ENCODE data around the gene RRH. TPM values are rescaled to one million over a fixed set of nuclear protein-coding genes. Genes with fewer than 3 reads are reported as not detected.
"Not testable (repeated sequence)": the region's sequence is repeated elsewhere in the genome, so short reads cannot be mapped to it uniquely, and the experiment has no call there.

RRH gene
- total RNA-seq, 2 donors from 2014 or later, result not detected

DNA sequence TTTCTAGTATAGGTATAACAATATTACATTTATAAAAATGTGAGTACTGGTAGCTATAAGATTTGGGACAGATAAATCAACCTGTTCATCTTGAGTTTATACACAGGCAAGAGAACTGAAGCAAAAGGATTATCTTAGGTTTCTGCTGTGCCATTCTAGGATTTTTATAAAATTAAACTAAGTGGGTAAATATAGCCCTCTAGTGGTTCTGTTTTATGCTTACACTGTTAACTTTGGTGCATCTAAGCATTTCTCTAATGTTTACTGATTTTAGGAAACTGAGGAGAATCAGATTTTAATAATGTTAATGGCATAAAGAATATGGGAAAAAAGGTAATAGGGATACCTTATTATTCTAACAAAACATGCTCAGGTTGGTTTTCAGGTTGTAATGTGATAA lies 1.1 kb upstream of the RRH start:
- ATAC-seq (peak; percentile 61), DNase-seq (no peak)
- intact Hi-C loops (cut with DNase I, micrococcal nuclease), result loop anchor here in 1 of 2 donors (5.0 kb wide), 1 partner anchor 404 kb away; no protein-coding TSS in a partner anchor

DNA sequence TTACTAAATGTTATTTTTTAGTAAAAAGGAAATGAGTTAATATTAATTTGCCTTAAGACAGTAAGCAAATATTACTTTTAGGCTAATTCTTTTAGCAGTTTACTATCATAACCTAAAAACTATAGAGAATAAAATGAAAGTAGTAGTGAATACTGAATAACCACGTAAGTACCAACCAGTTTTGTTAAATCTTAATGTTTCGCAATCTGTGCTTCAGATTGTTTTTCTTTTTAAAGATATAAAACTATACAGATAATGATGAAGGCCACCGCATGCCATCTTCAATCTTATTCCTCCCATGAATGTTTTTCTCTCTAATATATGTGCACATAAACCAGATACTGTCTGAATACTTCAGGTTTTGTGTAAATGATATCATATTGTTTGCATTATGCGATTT lies 6.0 kb downstream of the RRH start:
- ATAC-seq (no peak), DNase-seq (no peak)
- intact Hi-C loops (cut with DNase I, micrococcal nuclease), result no loop called here

DNA sequence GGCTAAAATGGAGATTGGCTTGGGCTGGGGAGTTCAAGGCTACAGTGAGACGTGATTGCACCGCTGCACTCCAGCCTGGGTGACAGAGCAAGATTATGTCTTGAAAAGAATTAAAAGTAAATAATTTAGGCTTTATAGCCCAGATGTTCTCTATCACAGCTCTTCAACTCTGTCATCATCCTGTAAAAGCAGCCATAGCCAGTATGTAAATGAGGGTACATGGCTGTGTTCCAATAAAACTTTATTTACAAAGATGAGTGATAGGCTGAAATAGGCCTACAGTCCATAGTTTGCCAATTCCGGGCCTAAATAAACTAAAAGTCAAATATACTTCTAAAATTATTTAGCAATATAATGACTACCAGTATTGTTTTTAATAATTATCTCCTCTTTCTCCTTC lies 9.2 kb downstream of the RRH start:
- no peak for ATAC-seq
- intact Hi-C loops (cut with DNase I, micrococcal nuclease), result no loop called here
- DNase-seq, result no peak

DNA sequence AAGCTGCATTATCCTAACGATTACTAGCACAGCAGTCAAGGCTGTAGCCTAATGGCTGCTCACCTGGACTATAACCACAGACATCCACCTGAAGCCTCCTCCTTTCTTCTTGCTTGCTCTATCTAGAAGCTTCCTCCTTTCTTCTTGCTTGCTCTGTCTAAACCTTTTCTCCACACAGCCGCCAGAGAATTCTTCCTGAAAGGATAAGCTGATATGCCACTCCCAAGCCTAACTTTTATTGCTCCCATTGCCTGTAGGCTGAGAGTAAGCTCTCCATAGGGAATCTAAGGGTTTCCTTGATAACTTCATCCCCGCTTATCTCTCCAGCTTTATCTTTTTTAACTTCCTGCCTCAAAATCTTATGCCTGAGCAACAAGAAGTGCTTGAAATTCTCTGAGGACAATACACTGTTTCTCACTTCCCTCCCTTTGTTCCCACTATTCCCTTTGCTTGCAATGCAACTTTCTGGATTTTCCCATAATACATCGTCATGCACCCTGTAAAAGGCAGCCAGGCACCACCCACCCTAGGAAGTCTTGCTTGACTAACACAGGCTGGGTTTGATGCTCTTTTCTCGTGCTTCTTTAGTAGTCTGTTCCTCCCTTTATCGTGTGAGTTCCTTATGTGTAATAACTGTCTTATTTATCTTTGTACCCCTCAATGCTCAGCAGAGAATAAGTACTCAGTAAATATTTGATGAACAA lies 18.8 kb downstream of the RRH start:
- DNase-seq (peak in 1 of 2 donors; percentile 4), ATAC-seq (peak; percentile 99)
- intact Hi-C loops (cut with DNase I, micrococcal nuclease), result no loop called here

DNA sequence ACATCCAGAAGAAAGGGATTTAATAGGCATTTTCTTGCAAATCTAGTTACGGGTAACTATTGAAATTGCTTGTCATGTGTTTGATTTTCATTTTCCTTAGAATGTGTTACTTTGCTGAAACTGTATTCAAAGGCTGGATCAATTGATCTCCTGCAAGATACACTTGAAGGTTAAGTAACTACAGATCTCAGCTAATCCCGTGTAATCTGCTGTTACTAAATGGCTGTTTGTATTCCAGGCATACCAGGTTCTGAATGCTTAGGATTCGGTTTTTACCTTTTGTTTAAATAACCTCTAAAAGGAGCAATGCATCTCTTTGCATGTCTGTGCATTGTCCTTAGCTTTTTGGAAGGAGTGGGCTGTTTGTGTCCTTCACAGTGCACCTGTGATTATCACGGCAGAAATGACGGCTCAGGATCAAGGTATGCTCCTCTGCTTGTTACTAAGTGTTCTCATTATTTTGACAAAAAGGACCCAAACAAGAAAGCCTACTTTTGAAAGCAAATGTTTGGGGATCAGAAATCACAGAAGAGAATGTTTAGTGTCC lies 20.2 kb downstream of the RRH start, which contains the start of gene LRIT3:
Gene LRIT3, plus strand, starts transcription at position 212 of the 547 bp plus-strand sequence. Its CDS starts 95 bp downstream, at position 307.
- intact Hi-C loops (cut with DNase I, micrococcal nuclease), result no loop called here
- no peak for ATAC-seq

DNA sequence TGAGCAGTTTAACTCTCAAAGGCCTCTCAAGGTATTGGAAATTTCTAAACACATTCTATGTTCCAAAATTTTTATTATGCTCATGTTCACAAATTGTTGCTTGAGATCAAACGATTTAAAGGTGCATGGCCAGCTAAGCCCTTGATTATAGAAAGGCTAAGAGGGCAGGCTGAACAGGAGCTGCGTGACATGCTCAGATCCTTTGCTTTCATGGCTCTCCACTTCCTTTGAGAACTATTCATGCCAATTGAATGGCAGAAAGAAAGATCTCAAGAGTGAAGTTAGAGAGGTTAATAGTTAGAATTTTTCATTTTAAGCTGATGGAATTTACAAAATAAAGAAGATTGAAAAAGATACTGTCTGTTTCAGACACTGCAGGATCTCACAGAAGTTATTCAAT lies 20.7 kb downstream of the RRH start:
- ATAC-seq (no peak), DNase-seq (no peak)
- intact Hi-C loops (cut with DNase I, micrococcal nuclease), result no loop called here

More for the DNA sequence above, 20.2 kb downstream of the RRH start, which contains the start of gene LRIT3:
- DNase-seq, result no peak

DNA sequence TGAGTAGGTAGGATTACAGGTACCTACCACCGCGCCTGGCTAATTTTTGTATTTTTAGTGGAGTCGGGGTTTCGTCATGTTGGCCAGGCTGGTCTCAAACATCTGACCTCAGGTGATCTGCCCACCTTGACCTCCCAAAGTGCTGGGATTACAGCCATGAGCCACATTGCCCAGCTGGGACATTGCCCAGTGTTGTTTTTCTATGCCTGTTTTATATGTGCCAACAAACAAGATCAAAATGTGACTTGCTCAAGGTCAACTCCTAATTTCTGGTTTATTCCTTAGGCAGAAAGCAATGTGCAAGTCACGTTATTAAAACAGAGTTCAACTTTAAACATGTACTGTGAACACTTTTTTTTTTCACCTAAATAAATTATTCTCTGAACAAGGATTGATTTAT lies 22.8 kb downstream of the RRH start:
- intact Hi-C loops (cut with DNase I, micrococcal nuclease), result no loop called here
- DNase-seq (no peak), ATAC-seq (no peak)

DNA sequence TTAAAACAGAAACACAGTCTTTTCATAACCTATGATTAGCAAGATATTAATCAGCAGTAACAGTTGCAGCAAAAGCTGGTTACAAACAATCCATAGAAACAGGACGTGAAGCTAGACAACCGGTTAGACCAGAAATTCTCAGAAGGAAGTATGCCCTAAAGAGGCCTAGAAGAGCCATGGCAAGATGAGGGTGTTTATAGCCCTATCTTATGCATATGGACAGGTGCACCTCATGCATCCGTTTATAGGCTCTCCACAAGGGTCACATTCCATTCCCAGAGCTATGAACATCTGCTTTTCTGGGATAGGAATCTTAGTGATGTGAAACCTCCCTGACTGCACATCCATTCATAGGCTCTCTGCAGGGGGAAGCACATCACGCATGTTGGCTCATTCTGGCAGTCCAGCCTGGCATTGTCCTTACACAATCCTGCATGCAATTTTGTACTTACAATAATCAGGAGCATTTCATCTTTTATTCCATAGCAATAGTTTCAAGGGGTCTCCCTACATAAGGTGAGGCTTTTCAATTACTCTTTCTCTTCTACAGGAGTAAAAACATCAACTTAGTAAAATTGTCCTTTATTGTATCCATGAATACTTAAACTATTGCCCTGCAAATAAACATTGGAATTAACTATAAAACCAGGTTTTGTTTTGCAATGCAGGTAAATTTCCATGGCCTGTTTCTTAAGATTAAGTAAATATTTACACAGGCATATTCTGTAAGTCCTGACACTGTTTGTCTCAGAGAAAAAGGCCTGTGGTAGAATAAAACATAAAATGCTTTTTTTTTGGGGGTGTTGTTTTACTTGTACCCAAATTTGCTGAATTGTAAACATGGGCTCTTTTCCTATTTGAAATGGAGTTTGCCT lies 31.9 kb downstream of the RRH start:
- intact Hi-C loops (cut with DNase I, micrococcal nuclease), result not testable (repeated sequence)

DNA sequence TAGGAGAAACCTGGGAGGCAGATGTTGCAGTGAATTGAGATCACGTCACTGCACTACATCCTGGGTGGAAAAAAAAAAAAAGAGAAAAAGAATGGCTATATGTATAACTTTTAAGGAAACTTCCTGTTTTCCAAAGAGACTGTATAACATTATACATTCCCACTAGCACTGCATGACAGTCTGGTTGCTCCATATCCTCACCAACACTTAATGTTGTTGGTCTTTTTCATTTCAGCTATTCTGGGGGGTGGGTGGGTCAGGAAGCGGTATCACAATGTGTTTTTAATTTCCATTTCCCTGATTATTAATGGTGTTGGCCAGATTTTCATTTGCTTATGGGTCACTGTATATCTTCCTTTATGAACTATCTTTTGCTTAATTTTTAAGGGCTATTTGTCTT lies 33.5 kb downstream of the RRH start:
- ATAC-seq (no peak), DNase-seq (no peak)
- intact Hi-C loops (cut with DNase I, micrococcal nuclease), result no loop called here

More for the DNA sequence above, 31.9 kb downstream of the RRH start:
- DNase-seq, ATAC-seq: not testable (repeated sequence)

DNA sequence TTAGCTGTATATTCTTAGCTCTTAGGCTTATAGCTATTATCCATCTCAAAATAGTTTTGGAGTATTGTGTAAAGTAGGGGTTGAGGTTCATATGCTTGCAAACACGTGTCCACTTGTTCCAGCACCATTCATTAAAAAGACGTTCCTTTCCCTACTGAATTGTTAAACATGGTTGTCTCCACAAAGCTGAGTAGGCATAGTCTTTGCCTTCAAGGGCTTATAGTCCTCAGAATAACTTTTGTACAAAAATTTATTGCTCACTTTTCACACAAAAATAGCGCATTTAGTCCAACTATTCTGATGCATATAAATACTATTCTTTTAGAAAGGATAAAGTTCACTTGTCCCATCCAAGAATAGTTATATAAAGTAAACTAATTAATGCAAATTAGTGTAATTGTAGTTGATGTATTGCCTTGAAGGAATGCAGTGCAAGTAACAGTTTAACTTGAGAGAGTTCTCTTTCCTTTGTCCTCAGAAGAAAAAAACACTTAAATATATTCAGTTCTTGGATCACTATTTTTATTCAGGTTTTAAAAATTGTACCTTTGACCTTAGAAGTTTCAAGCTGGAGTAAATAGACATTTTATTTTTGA lies 34.2 kb downstream of the RRH start:
- intact Hi-C loops (cut with DNase I, micrococcal nuclease), result no loop called here
- no peak for ATAC-seq
- DNase-seq, result no peak

DNA sequence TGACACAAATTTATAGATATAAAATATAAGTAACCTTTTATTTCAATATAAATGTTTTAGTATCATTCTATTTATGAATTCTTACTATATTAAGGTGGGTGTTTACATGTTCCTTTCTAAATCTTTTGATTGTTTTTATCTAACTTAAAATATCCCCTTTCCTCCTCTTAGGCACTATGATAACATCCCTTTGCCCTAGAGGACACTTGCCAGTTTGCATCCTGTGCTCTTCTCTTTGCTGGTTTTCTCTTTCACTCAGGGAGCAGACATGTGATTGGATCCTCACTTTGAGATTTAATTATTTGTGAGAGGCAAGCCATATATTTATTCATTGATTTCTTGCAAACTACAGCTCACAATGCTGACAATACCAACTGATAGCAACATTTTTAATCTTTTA lies 36.4 kb downstream of the RRH start:
- no peak for DNase-seq
- no peak for ATAC-seq
- intact Hi-C loops (cut with DNase I, micrococcal nuclease), result no loop called here

DNA sequence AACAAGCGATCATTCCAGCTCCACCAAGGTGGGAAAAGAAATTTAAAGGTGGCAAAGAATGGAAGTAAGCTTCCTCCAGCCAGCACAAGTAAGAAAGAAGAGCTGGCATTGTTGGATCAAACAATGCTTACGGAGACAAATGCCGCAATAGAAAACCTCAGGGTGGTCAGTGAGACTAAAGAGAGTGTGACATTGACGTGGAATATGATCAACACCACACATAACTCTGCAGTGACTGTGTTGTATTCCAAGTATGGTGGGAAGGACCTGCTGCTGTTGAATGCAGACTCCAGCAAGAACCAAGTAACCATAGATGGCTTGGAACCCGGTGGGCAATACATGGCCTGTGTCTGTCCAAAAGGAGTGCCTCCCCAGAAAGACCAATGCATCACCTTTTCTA lies 42.3 kb downstream of the RRH start:
- ATAC-seq, result no peak
- DNase-seq, result no peak
- intact Hi-C loops (cut with DNase I, micrococcal nuclease), result no loop called here

DNA sequence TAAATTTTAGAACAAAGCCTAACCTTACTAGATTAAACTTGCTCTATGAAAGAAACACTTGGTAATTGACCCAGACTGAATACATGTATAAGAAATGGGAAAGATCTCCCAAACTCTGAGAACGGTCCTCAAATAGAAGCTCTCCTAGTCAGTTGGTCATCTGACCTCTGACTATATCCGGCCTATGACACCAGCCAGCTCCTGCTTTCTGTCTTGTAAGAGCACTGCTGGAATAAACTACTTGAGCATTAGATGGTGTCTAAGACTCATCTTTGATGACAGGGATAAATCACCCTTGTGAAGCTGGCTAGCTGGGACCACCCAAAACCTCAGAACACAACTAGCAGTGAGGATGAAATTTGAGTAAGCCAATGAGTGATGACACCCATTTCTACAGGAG lies 44.3 kb downstream of the RRH start:
- DNase-seq, result no peak
- no peak for ATAC-seq
- intact Hi-C loops (cut with DNase I, micrococcal nuclease), result no loop called here

DNA sequence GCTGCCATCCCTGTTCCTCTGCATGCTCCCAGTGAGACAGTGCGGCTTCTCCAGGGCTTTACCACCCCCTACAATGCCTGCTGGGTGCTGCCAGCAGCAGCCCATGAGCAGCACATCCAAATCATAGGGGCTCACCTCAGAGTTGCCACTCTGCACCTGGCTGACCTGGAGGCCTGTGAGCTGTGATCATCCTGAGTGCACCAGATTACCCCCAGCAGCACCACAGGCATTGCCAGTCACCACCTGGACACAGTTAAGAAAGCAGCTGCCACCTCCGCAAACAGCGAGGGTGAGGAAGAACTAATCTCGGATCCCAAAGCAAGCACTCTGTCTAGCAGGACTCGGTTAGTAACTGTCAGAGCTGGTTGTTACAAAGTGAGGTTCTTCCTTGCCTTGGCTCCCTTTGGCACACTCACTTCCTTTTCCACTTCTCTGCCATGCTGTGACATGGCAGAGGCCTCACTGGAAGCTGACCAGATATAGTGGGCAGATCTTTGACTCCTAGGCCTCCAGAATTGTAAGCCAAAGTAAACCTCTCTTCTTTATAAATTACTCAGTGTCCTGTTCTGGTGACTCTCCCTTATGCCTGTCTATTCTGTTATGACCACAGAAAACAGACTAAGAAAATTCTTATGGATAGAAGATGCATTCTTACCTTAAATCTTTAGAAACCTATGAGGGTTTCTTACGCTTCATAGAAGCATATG lies 45.3 kb downstream of the RRH start:
- ATAC-seq (no peak), DNase-seq (no peak)
- intact Hi-C loops (cut with DNase I, micrococcal nuclease), result no loop called here

DNA sequence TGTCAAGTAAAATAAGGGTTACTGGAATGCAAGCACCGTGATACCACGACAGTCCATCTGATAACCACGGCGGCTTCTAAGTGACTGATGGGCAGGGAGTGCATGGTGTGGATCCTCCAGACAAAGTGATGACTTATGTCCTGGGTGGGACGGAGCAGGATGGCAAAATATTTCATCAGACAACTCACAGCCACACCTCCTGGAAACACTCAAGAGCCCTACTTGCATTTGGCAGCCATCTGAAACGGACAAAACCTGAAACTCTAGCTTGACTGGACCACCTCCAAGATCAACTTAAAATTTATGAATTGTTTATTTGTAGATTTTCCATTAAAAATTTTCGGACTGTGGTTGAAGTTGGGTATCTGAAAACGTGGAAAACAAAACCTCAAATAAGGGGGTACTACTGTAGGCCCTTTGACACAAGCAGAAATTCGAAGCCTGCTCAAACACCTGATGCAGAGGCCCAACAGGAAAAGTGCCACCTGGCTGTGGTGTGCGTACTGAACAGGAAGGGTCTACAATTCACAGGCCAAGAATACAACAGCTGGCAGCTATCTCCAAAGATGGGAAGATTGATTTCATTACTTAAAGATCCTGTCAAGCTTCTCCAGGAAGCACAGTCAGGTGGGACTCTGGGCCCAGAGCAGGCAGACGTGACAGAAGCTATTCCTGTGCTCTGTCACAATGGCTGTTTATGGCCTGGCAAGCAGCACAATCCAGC lies 46.2 kb downstream of the RRH start:
- intact Hi-C loops (cut with DNase I, micrococcal nuclease), result no loop called here
- DNase-seq, result no peak
- no peak for ATAC-seq

DNA sequence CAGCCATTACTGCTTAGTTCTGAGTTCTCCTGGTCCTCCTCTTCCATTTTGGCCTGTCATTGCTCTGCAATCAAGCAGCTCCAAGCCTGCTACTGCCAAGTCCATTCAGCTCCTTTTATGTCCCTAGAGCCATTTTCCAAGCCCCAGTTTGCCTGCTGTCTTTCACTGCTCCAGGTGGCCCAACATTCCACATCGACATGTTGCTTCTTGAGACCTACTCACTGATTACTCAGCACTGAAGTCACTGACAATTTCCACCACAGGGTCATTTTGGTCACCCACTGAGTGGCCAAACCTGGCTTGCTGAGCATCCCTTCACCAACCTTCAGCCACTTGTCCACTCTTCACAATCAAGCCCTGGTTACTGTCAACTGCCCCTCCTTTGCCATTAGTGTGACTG lies 47.3 kb downstream of the RRH start:
- no peak for ATAC-seq
- intact Hi-C loops (cut with DNase I, micrococcal nuclease), result no loop called here
- DNase-seq, result no peak

DNA sequence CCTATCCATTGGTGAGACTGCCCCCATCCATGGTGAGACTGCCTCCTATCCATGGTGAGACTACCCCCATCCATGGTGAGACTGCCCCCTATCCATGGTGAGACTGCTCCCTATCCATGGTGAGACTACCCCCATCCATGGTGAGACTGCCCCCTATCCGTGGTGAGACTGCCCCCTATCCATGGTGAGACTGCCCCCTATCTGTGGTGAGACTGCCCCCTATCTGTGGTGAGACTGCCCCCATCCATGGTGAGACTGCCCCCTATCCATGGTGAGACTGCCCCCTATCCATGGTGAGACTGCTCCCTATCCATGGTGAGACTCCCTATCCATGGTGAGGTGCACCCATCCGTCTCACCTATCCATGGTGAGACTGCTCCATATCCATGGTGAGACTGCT lies 47.8 kb downstream of the RRH start:
- intact Hi-C loops (cut with DNase I, micrococcal nuclease); DNase-seq; ATAC-seq: not testable (repeated sequence)

DNA sequence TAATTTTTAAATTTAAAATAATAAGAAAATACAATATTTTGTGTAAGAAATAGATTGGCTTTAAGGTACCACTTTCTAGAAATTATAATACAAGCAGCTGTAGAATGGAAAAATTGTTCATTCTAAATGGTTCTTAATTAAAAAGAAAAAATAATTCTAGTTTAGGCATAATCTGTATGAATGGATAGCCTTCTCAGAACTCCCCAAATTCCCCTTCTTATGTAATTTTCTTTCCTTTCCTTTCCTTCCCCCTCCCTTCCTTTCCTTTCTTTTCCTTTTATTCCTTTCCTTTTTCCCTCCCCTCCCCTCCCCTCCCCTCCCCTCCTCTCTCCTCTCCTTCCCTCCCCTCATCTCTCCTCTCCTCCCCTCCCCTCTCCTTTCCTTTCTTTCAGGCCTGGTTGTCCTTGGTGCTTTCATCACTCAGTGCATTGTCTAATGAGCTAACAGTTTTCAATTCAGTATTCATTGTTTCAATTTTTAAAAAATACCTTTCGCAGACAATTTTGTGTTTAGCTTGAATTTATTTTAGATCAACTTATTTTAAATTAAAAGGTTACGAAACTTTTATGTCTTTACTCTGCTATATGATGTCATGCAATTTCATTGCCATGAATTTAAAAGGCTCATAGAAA lies 49.0 kb downstream of the RRH start:
- DNase-seq (no peak), ATAC-seq (no peak)
- intact Hi-C loops (cut with DNase I, micrococcal nuclease), result no loop called here

All from left colon (tissue), 2 donors.